ENCODE data around the gene CTNNBL1.

Gene CTNNBL1

DNA sequence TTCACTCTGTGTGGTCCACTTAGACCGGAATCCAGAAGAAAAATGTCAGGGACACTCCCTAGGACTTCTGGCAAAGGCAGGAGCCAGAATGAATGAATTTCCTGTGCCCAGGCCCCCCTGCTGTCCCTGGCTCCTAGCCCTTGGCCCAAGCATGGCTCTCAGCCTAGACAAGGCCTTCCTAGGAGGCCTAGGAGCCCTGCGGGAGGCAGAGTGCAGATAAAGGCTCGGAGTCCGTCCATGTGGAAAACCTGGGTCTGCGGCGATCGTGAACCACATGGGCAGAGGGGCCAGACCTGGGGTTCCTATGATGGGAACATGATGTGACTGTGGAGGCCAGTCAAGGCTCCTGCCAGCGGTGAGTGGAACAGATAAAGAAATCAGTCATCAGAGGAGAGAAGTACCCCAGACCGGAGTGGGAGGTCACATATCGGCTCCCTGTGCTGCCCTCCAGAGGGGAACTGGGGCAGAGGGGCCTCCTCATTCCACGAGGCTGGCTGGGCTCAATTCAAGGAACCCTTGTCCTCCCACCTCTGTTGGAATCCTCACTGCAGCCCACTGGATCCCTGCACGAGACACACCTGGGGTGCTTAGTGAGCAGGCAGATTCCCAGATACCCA lies 203.2 kb downstream of the CTNNBL1 start:
- H3K4me3 ChIP-seq (ENCODE audit: control insufficient read depth, low read depth, low read length), result no peak overlapping the region
- TF ChIP-seq, protein P1, sequence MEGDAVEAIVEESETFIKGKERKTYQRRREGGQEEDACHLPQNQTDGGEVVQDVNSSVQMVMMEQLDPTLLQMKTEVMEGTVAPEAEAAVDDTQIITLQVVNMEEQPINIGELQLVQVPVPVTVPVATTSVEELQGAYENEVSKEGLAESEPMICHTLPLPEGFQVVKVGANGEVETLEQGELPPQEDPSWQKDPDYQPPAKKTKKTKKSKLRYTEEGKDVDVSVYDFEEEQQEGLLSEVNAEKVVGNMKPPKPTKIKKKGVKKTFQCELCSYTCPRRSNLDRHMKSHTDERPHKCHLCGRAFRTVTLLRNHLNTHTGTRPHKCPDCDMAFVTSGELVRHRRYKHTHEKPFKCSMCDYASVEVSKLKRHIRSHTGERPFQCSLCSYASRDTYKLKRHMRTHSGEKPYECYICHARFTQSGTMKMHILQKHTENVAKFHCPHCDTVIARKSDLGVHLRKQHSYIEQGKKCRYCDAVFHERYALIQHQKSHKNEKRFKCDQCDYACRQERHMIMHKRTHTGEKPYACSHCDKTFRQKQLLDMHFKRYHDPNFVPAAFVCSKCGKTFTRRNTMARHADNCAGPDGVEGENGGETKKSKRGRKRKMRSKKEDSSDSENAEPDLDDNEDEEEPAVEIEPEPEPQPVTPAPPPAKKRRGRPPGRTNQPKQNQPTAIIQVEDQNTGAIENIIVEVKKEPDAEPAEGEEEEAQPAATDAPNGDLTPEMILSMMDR (conservative IDR thresholded peaks at IDR 0.05; ENCODE audit: control insufficient read depth, insufficient read depth, low read depth, low read length), result peak; percentile 2
- DNase-seq (ENCODE audit: low read depth), result no peak

DNA sequence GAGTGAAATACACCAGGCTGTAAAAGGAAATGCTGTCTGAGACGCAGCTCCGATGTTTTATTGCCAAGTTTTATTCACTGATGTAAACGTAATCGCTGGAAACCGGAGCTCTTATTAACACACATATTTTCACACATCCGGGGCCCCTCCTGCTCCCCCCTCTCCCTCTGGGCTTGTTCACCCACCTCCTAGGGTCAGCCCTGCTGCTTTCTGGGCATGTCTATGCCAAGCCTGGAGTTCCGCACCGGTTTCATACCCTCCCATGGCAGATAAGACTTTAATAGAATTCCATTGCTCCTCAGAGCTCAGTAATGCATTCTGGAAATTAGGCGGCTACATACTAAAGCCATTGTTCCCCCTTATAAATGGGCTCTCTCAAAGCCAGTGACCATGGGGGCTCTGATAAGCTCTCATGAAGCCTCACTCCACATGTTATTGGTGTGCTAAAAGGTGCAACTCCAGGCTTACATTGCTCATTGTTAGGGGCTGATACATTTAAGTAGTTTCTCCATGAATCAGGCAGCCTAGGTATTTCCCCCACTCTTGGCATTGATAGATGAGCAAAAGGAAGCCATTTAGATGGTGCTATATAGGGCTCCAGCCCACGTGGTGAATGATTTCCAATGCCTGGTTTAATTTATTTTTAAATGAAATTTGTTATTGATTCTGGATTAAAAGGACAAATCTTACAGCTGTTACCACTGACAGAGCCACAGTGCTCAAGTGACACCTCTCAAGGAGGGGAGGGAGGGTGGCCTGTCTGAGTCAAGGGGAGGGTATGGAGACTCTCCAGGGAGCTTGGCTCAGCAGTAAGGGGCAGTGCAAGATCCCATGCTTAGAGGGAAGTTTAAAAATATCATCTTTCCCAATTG lies 204.6 kb downstream of the CTNNBL1 start:
- TF ChIP-seq, protein P1 (conservative IDR thresholded peaks at IDR 0.05; ENCODE audit: control insufficient read depth, insufficient read depth, low read depth, low read length), result no peak
- no peak for DNase-seq (ENCODE audit: low read depth)
- no peak overlapping the region for H3K4me3 ChIP-seq (ENCODE audit: control insufficient read depth, low read depth, low read length)

GRCh38 chr20:37899105-37900045 lies 205.5 kb downstream of the CTNNBL1 start:
- DNase-seq (ENCODE audit: low read depth), result no peak
- TF ChIP-seq, protein P1 (conservative IDR thresholded peaks at IDR 0.05; ENCODE audit: control insufficient read depth, insufficient read depth, low read depth, low read length), result no peak
- no peak overlapping the region for H3K4me3 ChIP-seq (ENCODE audit: control insufficient read depth, low read depth, low read length)

- no peak for DNase-seq (ENCODE audit: low read depth)
- TF ChIP-seq, protein P1 (conservative IDR thresholded peaks at IDR 0.05; ENCODE audit: control insufficient read depth, insufficient read depth, low read depth, low read length), result no peak
- H3K4me3 ChIP-seq (ENCODE audit: control insufficient read depth, low read depth, low read length), result no peak overlapping the region
Observed at GRCh38 chr20:37901240-37901639, 207.4 kb downstream of the CTNNBL1 start.

DNA sequence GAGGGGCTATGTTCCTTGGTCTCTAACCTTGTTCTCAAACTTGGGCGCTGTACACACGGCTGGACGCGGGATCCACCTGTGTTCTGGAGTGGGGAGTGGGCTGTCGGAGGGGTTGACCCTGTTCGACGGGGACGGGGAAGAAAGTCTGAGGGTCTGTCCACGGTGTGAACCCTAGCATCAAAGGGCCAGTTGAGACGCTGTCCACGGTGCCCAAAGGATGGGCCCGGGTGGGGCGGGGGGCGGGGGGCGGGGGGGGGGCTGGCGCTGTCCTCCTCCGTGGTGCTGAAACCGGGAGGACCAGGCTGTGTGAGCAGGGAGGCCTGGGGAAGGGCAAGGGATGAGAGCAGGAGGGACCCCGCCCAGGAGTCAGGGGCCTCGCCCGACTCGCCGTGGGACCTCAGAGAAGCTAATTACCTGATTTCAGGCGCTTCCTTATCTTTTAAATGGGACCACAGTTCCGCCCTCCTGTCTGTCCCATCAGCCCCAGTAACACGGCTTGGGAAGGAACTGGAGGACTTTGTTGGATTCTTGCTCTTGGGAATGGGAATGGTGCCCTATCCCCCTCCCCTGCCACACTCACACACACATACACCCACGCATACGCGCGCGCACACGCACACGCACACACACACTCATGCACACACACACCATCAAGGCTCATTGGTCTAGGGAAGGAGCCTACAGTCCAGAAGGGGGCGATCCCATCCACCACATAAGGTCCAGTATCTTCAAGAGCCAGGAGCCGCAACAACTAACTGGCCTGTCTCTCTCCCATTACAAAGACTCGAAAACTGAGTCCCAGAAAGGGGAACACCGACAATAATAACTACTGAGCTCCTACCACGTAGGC lies 208.0 kb downstream of the CTNNBL1 start:
- TF ChIP-seq, protein P1 (conservative IDR thresholded peaks at IDR 0.05; ENCODE audit: control insufficient read depth, insufficient read depth, low read depth, low read length), result peak; percentile 67
- H3K4me3 ChIP-seq (ENCODE audit: control insufficient read depth, low read depth, low read length), result peak overlapping the region; percentile 45
- DNase-seq (ENCODE audit: low read depth), result peak; percentile 84

Data from fibroblast of mammary gland (primary cell).